Measurements from ENCODE around the gene CCDC63.

Gene CCDC63

GRCh38 chr12:110888256-110888991 is 41.6 kb downstream of the CCDC63 start:
- DNase-seq, result no peak

GRCh38 chr12:110889361-110889760 is 42.6 kb downstream of the CCDC63 start:
- no peak for DNase-seq

GRCh38 chr12:110893956-110894355 is 47.2 kb downstream of the CCDC63 start:
- DNase-seq, result no peak

DNA sequence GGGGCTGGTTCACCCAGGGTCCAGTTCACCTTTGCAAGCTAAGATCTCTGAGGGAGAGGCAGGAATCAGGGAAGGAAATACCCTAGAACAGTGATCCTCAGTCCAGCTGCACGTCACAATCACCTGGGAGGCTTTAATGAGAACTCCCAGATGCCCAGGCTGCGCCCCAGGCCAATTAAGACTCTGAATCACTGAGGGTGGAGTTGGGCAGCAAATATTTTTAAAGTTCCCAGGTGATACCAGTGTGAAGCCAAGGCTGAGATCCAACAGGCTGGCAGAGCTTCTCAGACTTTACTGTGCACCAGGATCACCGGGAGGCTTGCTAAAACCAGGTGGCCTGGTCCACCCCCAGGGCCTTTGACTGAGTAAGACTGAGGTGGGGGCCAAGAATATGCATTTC is 49.8 kb downstream of the CCDC63 start:
- no peak for DNase-seq

- no peak for DNase-seq
Measured at GRCh38 chr12:110901401-110901800, 54.6 kb downstream of the CCDC63 start.

DNA sequence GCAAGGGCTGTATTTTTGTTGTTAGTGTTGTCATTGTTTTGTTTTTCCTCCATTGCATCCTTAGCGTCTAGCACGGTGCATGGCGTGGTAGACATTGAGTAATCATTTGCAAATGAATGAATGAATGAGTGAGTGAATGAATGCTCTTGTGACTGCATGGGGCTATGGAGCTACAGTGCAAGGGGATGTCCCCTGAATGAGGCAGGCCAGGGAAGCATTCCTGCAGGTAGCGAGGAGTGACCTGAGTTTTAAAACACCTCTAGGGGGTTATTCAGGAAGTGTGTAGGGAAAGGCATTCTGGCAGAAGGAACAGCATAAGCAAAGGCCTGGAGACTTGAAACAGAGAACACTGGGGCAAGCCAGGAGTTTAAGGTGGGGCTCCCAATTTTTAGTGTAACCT is 56.7 kb downstream of the CCDC63 start:
- DNase-seq, result no peak

- DNase-seq, result no peak
Measured at GRCh38 chr12:110906083-110906482, 59.3 kb downstream of the CCDC63 start.

DNA sequence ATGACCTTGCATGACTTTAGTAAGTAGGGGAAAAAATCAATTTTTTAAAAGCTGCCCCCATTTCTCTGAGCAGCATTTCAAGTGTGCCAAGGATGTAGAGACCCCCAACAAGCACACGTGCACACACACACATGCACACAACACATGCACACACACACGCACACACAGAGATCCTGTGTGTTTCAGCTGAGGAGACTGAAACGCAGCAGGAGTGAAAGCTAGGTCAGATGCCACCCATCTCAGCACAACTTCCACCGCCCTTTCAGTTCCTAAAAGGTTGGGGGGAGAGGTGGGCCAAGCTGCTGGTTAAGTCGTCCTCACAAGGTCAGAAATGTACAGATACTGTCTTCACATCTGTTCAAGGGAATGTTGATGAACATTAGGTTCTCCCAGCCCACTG is 59.7 kb downstream of the CCDC63 start:
- DNase-seq, result no peak

DNA sequence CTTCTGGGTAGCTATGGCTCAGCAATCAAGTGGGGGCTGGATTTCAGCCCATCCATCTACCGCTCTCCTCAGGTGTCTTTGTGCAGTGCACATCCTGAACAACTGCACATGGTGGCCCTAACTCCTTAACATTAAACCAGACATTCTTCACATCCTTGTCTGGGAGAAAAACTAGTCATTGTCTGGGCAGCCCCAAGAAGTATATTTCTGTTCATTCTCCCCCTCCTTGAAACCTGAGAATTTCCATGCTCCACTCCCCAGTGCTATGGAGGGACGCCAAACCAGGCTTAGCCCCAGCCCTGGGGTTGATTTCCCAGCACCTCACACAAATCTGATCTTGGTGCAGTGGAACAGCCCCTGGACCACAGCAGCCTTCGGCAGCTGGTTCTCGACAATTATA is 60.2 kb downstream of the CCDC63 start:
- DNase-seq, result no peak

DNA sequence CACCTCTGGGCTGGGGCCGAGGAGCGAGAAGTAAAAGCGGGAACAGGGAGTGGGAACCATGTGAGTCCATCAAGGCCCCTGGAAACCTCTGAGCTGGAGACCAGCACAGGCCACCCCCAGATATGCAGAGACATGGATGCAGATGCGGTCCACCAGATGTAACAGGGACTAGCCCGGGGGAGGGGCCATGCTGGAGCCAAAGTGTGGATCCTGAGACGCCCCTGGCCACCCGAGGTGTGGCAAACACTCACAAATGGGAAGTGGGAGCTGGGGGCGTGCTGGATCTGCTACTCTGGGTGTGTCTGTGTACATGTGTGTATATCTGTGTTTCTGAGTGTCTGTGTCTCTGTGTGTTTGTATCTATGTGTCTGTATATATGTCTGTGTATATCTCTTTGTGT is 60.8 kb downstream of the CCDC63 start:
- DNase-seq, result no peak

GRCh38 chr12:110908377-110909152 is 61.8 kb downstream of the CCDC63 start:
- DNase-seq, result no peak

GRCh38 chr12:110912263-110912662 is 65.5 kb downstream of the CCDC63 start:
- DNase-seq, result no peak

DNA sequence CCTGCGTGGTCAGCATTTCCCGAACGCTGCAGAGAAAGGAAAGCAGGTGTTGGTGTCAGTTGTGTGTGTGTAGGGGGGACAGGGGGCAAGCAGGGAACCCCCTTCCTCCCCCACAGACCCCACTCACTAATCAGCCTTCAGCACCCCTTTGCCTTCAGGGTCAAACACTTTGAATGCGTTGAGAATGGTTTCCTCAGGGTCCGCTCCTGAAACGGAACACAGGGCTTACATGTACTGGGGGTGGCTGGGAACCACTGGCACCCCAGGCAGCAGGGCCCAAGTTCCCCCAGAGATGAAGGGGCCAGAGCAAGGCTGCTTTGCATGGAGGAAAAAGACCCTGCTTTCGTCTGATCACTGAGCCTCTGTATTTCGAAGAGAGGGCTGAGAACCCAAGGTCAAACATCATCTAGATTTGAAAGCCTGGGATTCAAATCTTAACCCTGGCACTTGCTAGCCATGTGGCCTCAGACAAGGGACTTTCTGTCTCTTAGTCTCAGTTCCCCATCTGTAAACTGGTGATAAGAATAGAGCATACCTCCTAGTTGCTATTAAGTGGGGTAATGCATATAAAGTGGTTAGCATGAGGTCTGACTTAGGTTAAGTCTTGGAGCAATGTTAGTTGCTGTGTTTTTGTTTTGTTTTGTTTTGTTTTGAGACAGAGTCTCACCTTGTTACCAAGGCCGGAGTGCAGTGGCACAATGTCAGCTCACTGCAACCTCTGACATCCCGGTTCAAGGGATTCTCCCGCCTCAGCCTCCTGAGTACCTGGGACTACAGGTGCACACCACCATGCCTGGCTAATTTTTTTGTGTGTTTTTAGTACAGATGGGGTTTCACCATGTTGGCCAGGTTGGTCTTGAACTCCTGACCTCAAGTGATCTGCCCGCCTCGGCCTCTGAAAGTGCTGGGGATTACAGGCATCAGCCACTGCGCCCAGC is 66.6 kb downstream of the CCDC63 start:
- DNase-seq, result no peak

DNA sequence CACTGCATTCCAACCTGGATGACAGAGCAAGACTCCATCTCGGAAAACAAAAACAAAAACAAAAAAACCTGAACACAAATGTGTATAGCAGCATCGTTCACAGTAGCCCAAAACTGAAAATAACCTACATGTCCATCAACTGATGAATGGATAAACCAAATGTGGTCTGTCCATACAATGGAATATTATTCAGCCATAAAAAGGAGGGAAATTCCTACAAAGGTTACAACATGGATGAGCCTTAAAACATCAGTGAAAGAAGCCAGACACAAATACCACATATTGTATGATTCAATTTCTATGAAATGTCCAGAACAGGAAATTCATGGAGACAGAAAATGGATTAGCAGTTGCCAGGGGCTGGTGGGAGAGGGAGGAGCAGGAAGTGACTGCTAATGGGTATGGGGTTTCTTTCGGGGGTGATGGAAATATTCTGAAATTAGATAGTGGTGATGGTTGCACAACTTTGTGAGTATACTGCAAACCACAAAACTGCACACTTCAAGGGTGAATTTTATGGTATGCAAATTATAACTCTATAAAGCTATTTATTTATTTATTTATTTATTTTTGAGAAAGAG is 69.6 kb downstream of the CCDC63 start:
- no peak for DNase-seq

DNA sequence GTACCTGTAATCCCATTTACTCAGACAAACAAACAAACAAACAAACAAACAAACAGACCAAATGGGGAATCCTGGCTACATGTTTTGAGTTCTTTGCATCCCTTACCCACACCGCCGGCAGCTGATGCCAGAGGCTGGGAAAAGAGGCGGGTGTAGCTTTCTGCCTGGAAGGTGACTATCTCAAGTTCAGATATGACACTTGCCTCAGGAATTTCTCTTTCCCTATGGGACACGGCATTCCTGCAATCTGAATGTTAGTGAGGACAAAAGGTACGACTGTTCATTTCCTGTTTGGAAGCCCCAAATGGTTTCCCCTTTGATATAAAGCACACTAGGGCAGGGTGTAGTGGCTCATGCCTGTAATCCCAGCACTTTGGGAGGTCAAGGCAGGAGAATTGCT is 70.7 kb downstream of the CCDC63 start:
- DNase-seq, result no peak

GRCh38 chr12:110917961-110918360 is 71.2 kb downstream of the CCDC63 start:
- DNase-seq, result no peak

GRCh38 chr12:110919720-110920119 is 72.9 kb downstream of the CCDC63 start:
- DNase-seq, result no peak

- no peak for DNase-seq
Measured at GRCh38 chr12:110920324-110920910, 73.6 kb downstream of the CCDC63 start, which contains the start of gene MYL2. Gene MYL2, minus strand, starts transcription at chr12:110920579. Its CDS starts 50 bp downstream, at chr12:110920529.

- DNase-seq, result no peak
Measured at GRCh38 chr12:110921262-110921661, 74.5 kb downstream of the CCDC63 start.

DNA sequence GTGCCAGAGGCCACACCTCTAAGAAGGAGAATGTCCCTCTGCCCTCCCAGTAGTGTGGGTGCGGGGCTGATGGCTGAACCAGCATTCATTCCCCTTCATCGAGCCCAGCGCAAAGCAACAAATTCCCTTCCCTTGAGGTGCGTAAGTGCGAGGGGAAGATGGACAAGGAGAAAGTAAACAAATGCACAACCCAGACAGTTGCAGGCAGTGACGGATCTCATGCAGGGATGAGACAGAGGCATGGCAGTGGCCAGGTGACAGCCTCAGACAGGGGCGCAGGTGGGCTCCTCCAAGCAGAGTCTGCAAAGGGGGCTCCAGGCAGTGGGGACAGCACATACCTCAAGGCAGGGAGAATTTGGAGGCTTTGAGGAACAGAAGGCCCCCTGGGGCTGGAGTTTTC is 75.9 kb downstream of the CCDC63 start:
- no peak for DNase-seq

DNA sequence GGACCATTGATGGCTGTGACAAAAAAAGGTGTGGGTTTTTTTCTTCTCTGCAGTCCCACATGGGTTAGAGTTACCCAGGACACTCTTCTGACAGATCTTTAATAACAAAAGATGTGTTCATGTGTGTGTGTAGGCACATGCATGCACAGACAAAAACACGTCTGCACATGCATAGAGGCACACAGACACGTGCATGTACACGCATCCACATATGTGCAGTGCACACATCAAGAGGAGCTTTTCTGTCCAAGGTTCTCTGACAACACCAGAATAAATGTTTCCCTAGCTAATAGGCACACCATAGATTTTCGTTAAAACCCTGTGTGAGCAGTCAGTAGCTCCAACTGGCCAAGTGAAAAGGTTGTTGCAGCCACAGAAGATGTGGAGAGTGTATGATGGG is 76.4 kb downstream of the CCDC63 start:
- DNase-seq, result no peak

DNA sequence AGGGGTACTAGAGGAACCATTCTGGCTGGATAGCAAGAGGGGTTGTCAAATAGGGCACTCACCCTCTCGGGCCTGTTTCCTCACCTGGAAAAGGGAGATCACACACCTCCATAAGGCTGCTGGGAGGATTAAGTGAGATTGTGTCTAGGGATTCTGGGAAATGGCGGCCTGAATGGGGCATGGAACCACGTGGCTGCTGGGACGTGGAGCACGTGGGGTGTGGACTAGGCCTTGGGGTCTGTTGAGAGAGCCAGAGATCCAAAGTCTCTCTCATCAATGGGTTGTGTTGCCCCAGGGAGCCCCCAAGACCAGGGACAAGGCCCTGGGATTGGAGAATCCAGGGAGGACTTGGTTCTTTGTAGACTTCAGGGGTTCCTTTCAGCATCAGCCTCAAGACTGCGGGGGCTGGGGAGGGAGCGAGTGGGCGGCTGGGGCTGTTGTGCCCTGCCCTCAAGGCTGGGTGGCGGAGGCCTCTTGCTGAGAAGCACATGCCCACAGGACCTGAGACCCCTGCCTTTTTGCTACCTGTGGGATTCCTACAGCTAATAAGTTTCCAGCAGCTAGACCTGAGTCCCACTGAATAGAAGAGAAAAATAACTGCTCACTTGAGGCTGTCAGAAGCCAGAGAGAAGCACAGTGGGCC is 77.0 kb downstream of the CCDC63 start:
- no peak for DNase-seq

Measured in NCI-H1436 treated with DMSO at 0.1 percent for 48 hours (cell line).